Measurements from ENCODE around the gene ATP10B.

ATP10B gene

GRCh38 chr5:160537116-160537515 lies 314.9 kb downstream of the ATP10B start (continued):
- no peak for TF ChIP-seq INSM2 (tag by site-specific recombination; IDR thresholded peaks at IDR 0.05)
- TF ChIP-seq HOXA7 (CRISPR knock-in tag; IDR thresholded peaks at IDR 0.05; ENCODE audit: borderline replicate concordance), result no peak
- no peak for TF ChIP-seq REPIN1 (tag by site-specific recombination; IDR thresholded peaks at IDR 0.05; ENCODE audit: low read depth)
- no peak for TF ChIP-seq ZNF140 (tag by site-specific recombination; IDR thresholded peaks at IDR 0.05)
- no peak for TF ChIP-seq ZNF449 (tag by site-specific recombination; IDR thresholded peaks at IDR 0.05)

GRCh38 chr5:160534914-160535313 lies 317.1 kb downstream of the ATP10B start:
- ChIA-PET CTCF (no interaction called here), POLR2A (no interaction called here)
- H3K4me3 ChIP-seq (ENCODE audit: low read depth, low read length), result no peak overlapping the region
- H3K4me1 ChIP-seq (ENCODE audit: control insufficient read depth, insufficient read depth, low read length), result no peaks in the 10 kb centered on the region
- TF ChIP-seq ZNF211 (tag by site-specific recombination; IDR thresholded peaks at IDR 0.05; ENCODE audit: low read depth) (no peak), ZBTB17 (tag by site-specific recombination; IDR thresholded peaks at IDR 0.05) (no peak), ZXDB (tag by site-specific recombination; IDR thresholded peaks at IDR 0.05) (no peak), ZNF704 (tag by site-specific recombination; IDR thresholded peaks at IDR 0.05) (no peak), RBAK (tag by site-specific recombination; IDR thresholded peaks at IDR 0.05) (no peak), ZNF221 (tag by site-specific recombination; IDR thresholded peaks at IDR 0.05; ENCODE audit: borderline replicate concordance) (no peak), ZNF776 (tag by site-specific recombination; IDR thresholded peaks at IDR 0.05; ENCODE audit: borderline replicate concordance) (no peak), ZNF791 (tag by site-specific recombination; IDR thresholded peaks at IDR 0.05) (no peak), ZFP37 (tag by site-specific recombination; IDR thresholded peaks at IDR 0.05) (no peak), ZBTB21 (tag by site-specific recombination; IDR thresholded peaks at IDR 0.05) (no peak)
- no peak overlapping the region for H3K27ac ChIP-seq (ENCODE audit: extremely low read depth, low read depth, low read length)
- no peaks in the 10 kb centered on the region for H3K36me3 ChIP-seq (ENCODE audit: control insufficient read depth in 2 of 2, insufficient read depth in 1 of 2, low read length in 2 of 2)
- no peaks in the 10 kb centered on the region for H3K9me3 ChIP-seq (ENCODE audit: control insufficient read depth, insufficient read depth, low read depth, low read length)

- POLR2A ChIA-PET, result no interaction called here
- Histone ChIP-seq H3K4me3 (ENCODE audit: low read depth, low read length) (no peak overlapping the region), H3K27ac (ENCODE audit: extremely low read depth, low read depth, low read length) (no peak overlapping the region), H3K9me3 (ENCODE audit: control insufficient read depth, insufficient read depth, low read depth, low read length) (no peaks in the 10 kb centered on the region), H3K4me1 (ENCODE audit: control insufficient read depth, insufficient read depth, low read length) (no peaks in the 10 kb centered on the region), H3K36me3 (ENCODE audit: control insufficient read depth in 2 of 2, insufficient read depth in 1 of 2, low read length in 2 of 2) (no peaks in the 10 kb centered on the region)
- TF ChIP-seq ZNF792 (tag by site-specific recombination; IDR thresholded peaks at IDR 0.05) (no peak), SP3 (tag by site-specific recombination; IDR thresholded peaks at IDR 0.05) (no peak), ZNF362 (tag by site-specific recombination; IDR thresholded peaks at IDR 0.05) (no peak), OVOL3 (tag by site-specific recombination; IDR thresholded peaks at IDR 0.05) (no peak), ZNF239 (tag by site-specific recombination; IDR thresholded peaks at IDR 0.05) (no peak), HIC1 (tag by site-specific recombination; IDR thresholded peaks at IDR 0.05) (no peak), ZNF561 (tag by site-specific recombination; IDR thresholded peaks at IDR 0.05; ENCODE audit: borderline replicate concordance) (no peak), ZNF626 (tag by site-specific recombination; IDR thresholded peaks at IDR 0.05) (no peak), ZIC2 (tag by site-specific recombination; IDR thresholded peaks at IDR 0.05) (no peak), ZBTB48 (tag by site-specific recombination; IDR thresholded peaks at IDR 0.05) (no peak), ZNF639 (tag by site-specific recombination; IDR thresholded peaks at IDR 0.05) (no peak)
- CTCF ChIA-PET, result no interaction called here
Observed at GRCh38 chr5:160534125-160534524, 317.9 kb downstream of the ATP10B start.

Measured in HEK293 (cell line).